Erythroblast (primary cell): ENCODE measurements around the gene INHBE.

ENCODE experiments used
- GATA1 ChIP-seq: IDR thresholded peaks from 2 replicates; pipeline ENCODE4 v1.6.1; 2011; ENCODE audit warnings: low read depth, mild to moderate bottlenecking, control low read depth, low read length, moderate library complexity
- POLR2A ChIP-seq: IDR thresholded peaks from 2 replicates; pipeline ENCODE4 v1.6.1; 2011; ENCODE audit warnings: mild to moderate bottlenecking, low read length

GRCh38 chr12:57450057-57450456 is 5.0 kb upstream of the INHBE start:
- no peak for TF ChIP-seq POLR2A
- no peak for TF ChIP-seq GATA1
